Measurements from ENCODE around the gene EIF5A. TPM values are rescaled to one million over a fixed set of nuclear protein-coding genes. Genes with fewer than 3 reads are reported as not detected.

The EIF5A gene
- 202 TPM for total RNA-seq (2013)
- 100 to 1,000 TPM; 465 to 511 (median 485) TPM for polyA plus RNA-seq
- 117 and 215 TPM in 2 replicates for polyA minus RNA-seq
- total RNA-seq, result 67.0 to 112 (median 94.9) reads per million in 11 experiments

- Histone ChIP-seq H3K4me1 (ENCODE audit: control insufficient read depth in 1 of 2, insufficient read depth in 2 of 2, low read length in 2 of 2) (peaks cover 24 to 26% of the 10 kb centered on the region in 2 donors), H3K79me2 (ENCODE audit: insufficient read depth, low read length) (peaks cover 44% of the 10 kb centered on the region), H4K20me1 (ENCODE audit: insufficient read depth, low read length) (peaks cover 41% of the 10 kb centered on the region), H3K9me3 (replicated peaks in 1 of 2; ENCODE audit: control insufficient read depth in 1 of 2, insufficient read depth in 1 of 2, low read length in 2 of 2) (no peaks in the 10 kb centered on the region), H3K27me3 (ENCODE audit: control insufficient read depth in 2 of 2, insufficient read depth in 2 of 2, low read length in 2 of 2) (no peaks in the 10 kb centered on the region), H3K4me2 (replicated peaks; ENCODE audit: extremely low read depth, low read length, poor library complexity, severe bottlenecking) (peak within 1 kb of the TSS; percentile 87), H3K27ac (ENCODE audit: low read depth in 1 of 2, low read length in 2 of 2) (peak within 1 kb of the TSS; percentile 95 to 96), H3K36me3 (replicated peaks in 1 of 2; ENCODE audit: control insufficient read depth in 1 of 2, insufficient read depth in 2 of 2, low read length in 2 of 2) (peaks cover 27% of the 10 kb centered on the region in 2 donors), H2AFZ (ENCODE audit: insufficient read depth, low read depth, low read length, poor library complexity, severe bottlenecking) (peak within 1 kb of the TSS; percentile 82), H3K9ac (ENCODE audit: insufficient read depth, low read length, poor library complexity, severe bottlenecking) (peak within 1 kb of the TSS; percentile 93), H3K4me3 (replicated peaks in 1 of 3; ENCODE audit: low read depth in 2 of 3, low read length in 3 of 3) (peak within 1 kb of the TSS; percentile 66 to 97 (median 72))
- Mint-ChIP-seq H3K36me3 (peaks cover 28 to 31% of the 10 kb centered on the region in 2 donors), H3K4me1 (peaks cover 21% of the 10 kb centered on the region), H3K9me3 (peaks cover 0 to 3% (median 0%) of the 10 kb centered on the region in 7 donors), H3K4me3 (peak within 1 kb of the TSS; percentile 85 to 93), H3K27me3 (ENCODE audit: low read depth in 3 of 3) (peaks cover 0 to 5% (median 4%) of the 10 kb centered on the region in 3 donors), H3K27ac (peak within 1 kb of the TSS; percentile 96 to 100 (median 99))
- peak; percentile 100 for DNase-seq
- intact Hi-C loops (cut with micrococcal nuclease), result loop anchor here (2.0 to 10.0 kb wide), 5 partner anchors 54 to 378 kb away; partner anchors contain the start of genes ELP5 (in 2 of the 2), PHF23 (in 2 of the 2), CTDNEP1 (in 1 of the 2) and MPDU1 (in 1 of the 2)
- WGBS (ENCODE audit: insufficient coverage), result under 1% methylated on average over 61 of the region's 64 CpGs
- no peak for TF ChIP-seq CTCF (IDR thresholded peaks at IDR 0.05)
These were observed at the start of gene EIF5A for GRCh38 chr17:7306911-7307685. Gene EIF5A, plus strand, starts transcription at chr17:7307628. Its CDS starts 2,008 bp downstream, at chr17:7309636.

- no peak overlapping the region for H3K4me3 ChIP-seq (replicated peaks in 1 of 3; ENCODE audit: low read depth in 2 of 3, low read length in 3 of 3)
- Mint-ChIP-seq H3K9me3 (peaks cover 0 to 12% (median 9%) of the 10 kb centered on the region in 7 donors), H3K27ac (no peak overlapping the region), H3K4me1 (peaks cover 36% of the 10 kb centered on the region), H3K27me3 (ENCODE audit: low read depth in 3 of 3) (peaks cover 22 to 43% (median 40%) of the 10 kb centered on the region in 3 donors), H3K4me3 (no peak overlapping the region), H3K36me3 (peaks cover 41 to 60% of the 10 kb centered on the region in 2 donors)
- no peak overlapping the region for H2AFZ ChIP-seq (ENCODE audit: insufficient read depth, low read depth, low read length, poor library complexity, severe bottlenecking)
- no peak overlapping the region for H3K9ac ChIP-seq (ENCODE audit: insufficient read depth, low read length, poor library complexity, severe bottlenecking)
- H3K4me2 ChIP-seq (replicated peaks; ENCODE audit: extremely low read depth, low read length, poor library complexity, severe bottlenecking), result no peak overlapping the region
- peaks cover 31 to 45% of the 10 kb centered on the region in 2 donors for H3K4me1 ChIP-seq (ENCODE audit: control insufficient read depth in 1 of 2, insufficient read depth in 2 of 2, low read length in 2 of 2)
- peaks cover 26 to 53% of the 10 kb centered on the region in 2 donors for H3K36me3 ChIP-seq (replicated peaks in 1 of 2; ENCODE audit: control insufficient read depth in 1 of 2, insufficient read depth in 2 of 2, low read length in 2 of 2)
- peaks cover 0 to 7% of the 10 kb centered on the region in 2 donors for H3K9me3 ChIP-seq (replicated peaks in 1 of 2; ENCODE audit: control insufficient read depth in 1 of 2, insufficient read depth in 1 of 2, low read length in 2 of 2)
- TF ChIP-seq CTCF (IDR thresholded peaks at IDR 0.05), result no peak
- no peak for DNase-seq
- peaks cover 7% of the 10 kb centered on the region for H3K79me2 ChIP-seq (ENCODE audit: insufficient read depth, low read length)
- 46% methylated on average over 5 of the region's 7 CpGs for WGBS (ENCODE audit: insufficient coverage)
- peaks cover 19 to 29% of the 10 kb centered on the region in 2 donors for H3K27me3 ChIP-seq (ENCODE audit: control insufficient read depth in 2 of 2, insufficient read depth in 2 of 2, low read length in 2 of 2)
- H4K20me1 ChIP-seq (ENCODE audit: insufficient read depth, low read length), result no peaks in the 10 kb centered on the region
- intact Hi-C loops (cut with micrococcal nuclease), result loop anchor here in 1 of 2 donors (10.0 kb wide), 1 partner anchor 306 kb away; the partner anchor contains the start of gene SENP3
- no peak overlapping the region for H3K27ac ChIP-seq (ENCODE audit: low read depth in 1 of 2, low read length in 2 of 2)
These were observed 48.5 kb upstream of the EIF5A start for GRCh38 chr17:7258731-7259554.

Data from CD14-positive monocyte (primary cell).